Nephron progenitor cell (in vitro differentiated cells): ENCODE results near the gene ATG5.

Source experiments
- DNase-seq: peaks from one replicate; pipeline ENCODE4 v3.0.0; 2021
- H3K27ac Mint-ChIP-seq: 2 replicates; pipeline ENCODE4 v1.8.0; 2021; ENCODE audit warnings: mild to moderate bottlenecking, moderate library complexity, mixed read lengths
- H3K27me3 Mint-ChIP-seq: 2 replicates; pipeline ENCODE4 v1.8.0; 2021; ENCODE audit warnings: mild to moderate bottlenecking, low read depth, mixed read lengths; ENCODE audit not compliant: poor library complexity
- H3K36me3 Mint-ChIP-seq: 2 replicates; pipeline ENCODE4 v1.8.0; 2021; ENCODE audit warnings: low read depth, mixed read lengths
- H3K4me1 Mint-ChIP-seq: 2 replicates; pipeline ENCODE4 v1.8.0; 2021; ENCODE audit warnings: mixed read lengths
- H3K4me3 Mint-ChIP-seq: 2 replicates; pipeline ENCODE4 v1.8.0; 2021; ENCODE audit warnings: mild to moderate bottlenecking, moderate library complexity, mixed read lengths
- H3K9me3 Mint-ChIP-seq: 2 replicates; pipeline ENCODE4 v1.8.0; 2021; ENCODE audit warnings: mild to moderate bottlenecking, moderate library complexity, mixed read lengths
- TF ChIP-seq, protein P1 (sequence below): fragments of 200-600 bp; sonication (generic); IDR thresholded peaks from 2 replicates; pipeline ENCODE4 v1.5.0; 2021; ENCODE audit warnings: antibody characterized with exemption

The ATG5 gene

DNA sequence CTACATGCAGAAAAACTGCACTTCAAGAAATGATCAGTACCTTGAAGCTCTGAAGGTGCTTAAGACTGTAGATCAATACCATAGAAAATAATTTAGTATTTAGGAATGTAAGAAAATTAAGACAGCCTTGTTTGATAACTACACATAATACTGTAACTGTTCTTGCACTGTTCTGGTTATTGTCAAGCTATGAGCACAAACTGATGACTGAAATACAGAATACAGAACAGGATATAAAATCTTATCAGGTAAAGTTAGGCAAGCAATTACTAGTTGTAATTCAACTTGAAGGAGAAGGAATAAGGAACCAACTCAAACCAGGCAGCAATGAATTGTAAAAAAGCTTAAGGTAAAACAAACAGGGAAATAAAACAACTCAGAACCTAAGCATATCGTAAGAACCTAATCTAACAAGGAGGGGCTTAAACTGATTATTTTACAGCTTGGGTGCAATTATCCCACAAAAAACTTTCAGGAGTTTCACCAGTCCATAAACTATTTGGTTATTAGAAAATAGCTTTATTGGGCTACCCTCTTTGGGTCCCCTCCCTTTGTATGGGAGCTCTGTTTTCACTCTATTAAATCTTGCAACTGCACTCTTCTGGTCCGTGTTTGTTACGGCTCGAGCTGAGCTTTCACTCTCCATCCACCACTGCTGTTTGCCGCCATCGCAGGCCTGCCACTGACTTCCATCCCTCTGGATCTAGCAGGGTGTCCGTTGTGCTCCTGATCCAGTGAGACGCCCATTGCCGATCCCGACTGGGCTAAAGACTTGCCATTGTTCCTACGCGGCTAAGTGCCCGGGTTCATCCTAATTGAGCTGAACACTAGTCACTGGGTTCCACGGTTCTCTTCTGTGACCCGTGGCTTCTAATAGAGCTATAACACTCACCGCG lies 97.7 kb downstream of the ATG5 start:
- Mint-ChIP-seq H3K9me3 (peaks cover 33% of the 10 kb centered on the region), H3K4me1 (peaks cover 39% of the 10 kb centered on the region), H3K4me3 (no peak overlapping the region), H3K36me3 (peaks cover 61% of the 10 kb centered on the region), H3K27me3 (peaks cover 5% of the 10 kb centered on the region), H3K27ac (peak overlapping the region; percentile 38)
- DNase-seq, result no peak
- TF ChIP-seq, protein P1, sequence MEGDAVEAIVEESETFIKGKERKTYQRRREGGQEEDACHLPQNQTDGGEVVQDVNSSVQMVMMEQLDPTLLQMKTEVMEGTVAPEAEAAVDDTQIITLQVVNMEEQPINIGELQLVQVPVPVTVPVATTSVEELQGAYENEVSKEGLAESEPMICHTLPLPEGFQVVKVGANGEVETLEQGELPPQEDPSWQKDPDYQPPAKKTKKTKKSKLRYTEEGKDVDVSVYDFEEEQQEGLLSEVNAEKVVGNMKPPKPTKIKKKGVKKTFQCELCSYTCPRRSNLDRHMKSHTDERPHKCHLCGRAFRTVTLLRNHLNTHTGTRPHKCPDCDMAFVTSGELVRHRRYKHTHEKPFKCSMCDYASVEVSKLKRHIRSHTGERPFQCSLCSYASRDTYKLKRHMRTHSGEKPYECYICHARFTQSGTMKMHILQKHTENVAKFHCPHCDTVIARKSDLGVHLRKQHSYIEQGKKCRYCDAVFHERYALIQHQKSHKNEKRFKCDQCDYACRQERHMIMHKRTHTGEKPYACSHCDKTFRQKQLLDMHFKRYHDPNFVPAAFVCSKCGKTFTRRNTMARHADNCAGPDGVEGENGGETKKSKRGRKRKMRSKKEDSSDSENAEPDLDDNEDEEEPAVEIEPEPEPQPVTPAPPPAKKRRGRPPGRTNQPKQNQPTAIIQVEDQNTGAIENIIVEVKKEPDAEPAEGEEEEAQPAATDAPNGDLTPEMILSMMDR, result no peak

DNA sequence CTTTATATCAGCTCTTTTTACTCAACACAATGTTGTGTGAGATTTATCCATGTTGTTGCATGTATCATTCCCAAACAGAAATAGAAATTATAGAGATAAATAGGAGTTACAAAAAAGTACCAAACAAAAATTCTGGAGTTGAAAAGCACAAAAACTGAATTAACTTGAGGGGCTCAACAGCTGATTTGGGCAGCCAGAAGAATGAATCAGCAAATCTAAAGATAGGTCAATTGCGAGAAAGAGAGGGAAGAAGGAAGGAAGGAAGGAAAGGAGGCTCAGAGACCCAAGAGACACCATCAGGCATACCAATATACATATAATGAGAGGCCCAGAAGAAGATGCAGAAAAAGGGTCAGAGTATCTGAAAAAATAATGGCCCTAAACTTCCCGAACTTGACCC lies 98.9 kb downstream of the ATG5 start:
- Mint-ChIP-seq H3K4me1 (peaks cover 39% of the 10 kb centered on the region), H3K27ac (no peak overlapping the region), H3K36me3 (peaks cover 61% of the 10 kb centered on the region), H3K27me3 (peaks cover 5% of the 10 kb centered on the region), H3K9me3 (peaks cover 33% of the 10 kb centered on the region), H3K4me3 (no peak overlapping the region)
- DNase-seq, result no peak
- TF ChIP-seq, protein P1, result no peak

DNA sequence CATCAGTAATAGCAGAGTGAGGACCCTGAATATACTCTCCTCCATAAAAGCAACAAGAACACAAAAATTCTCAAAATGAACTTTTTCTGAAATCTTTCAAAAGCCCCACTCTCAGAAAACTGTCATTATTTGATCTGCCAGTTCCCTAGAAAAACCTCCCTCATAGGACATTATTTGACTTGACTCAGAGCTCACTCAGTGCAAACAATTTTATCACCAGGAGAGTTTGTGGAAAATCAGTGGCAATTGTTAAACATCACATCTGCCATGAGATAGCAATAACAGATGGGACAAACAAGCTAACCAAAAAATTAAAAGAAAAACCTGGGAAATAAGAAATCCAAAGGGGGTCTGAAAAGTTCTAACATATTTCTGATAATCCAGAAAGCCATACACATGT lies 100.0 kb downstream of the ATG5 start:
- peaks cover 28% of the 10 kb centered on the region for H3K4me1 Mint-ChIP-seq
- TF ChIP-seq, protein P1, result no peak
- peaks cover 51% of the 10 kb centered on the region for H3K36me3 Mint-ChIP-seq
- no peak for DNase-seq
- H3K27ac Mint-ChIP-seq, result no peak overlapping the region
- H3K27me3 Mint-ChIP-seq, result peaks cover 5% of the 10 kb centered on the region
- peaks cover 33% of the 10 kb centered on the region for H3K9me3 Mint-ChIP-seq
- no peak overlapping the region for H3K4me3 Mint-ChIP-seq

DNA sequence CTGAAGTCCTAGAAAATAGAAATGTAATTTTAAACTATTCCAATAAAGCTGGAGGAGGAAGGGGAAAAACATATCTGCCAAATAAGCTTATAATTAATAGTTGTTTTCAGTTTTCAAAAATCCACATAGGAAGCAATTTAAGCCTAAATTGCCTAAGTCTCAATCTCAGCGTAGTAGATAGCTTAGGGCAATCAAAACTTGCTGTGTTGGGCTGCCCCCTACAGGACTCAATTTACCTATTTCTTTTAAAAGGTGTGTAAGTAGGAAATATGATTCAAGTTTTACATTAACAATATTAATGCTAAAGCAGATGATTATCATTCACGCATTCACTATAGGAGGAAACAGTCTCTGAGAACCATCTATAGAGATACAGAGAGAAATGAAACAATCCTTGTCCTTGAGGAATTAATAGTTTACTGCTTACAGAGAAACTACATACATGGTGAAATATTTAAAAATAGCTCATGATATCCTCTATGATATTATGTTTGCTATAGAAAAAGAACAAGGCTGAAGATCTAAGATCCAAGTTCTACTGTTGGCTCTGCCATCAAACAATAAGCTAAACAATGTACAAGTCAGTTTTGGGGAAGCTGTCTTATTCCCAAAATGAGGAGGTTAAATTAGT lies 102.1 kb downstream of the ATG5 start:
- no peaks in the 10 kb centered on the region for H3K27me3 Mint-ChIP-seq
- TF ChIP-seq, protein P1, result peak; percentile 70
- peaks cover 20% of the 10 kb centered on the region for H3K4me1 Mint-ChIP-seq
- no peak overlapping the region for H3K27ac Mint-ChIP-seq
- no peak overlapping the region for H3K4me3 Mint-ChIP-seq
- DNase-seq, result peak; percentile 61
- H3K36me3 Mint-ChIP-seq, result peaks cover 36% of the 10 kb centered on the region
- H3K9me3 Mint-ChIP-seq, result peaks cover 26% of the 10 kb centered on the region

DNA sequence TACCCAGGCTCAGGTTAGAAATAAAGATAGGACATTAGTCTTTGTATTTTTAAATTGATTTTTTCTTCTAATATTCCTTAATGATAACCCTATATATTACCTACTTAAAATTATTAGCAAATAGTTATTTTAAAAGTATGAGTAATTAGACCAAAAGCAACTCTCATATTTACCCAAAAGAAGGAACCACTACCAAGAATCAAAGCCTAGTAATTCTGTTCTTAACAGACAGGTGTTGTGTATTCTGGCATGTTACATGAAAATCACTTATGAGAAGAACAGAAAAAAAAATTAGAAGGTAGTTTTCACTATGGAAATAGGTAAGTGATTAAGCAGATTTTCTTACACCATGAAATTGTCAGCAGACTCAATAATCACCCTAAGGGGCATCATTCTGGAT lies 105.1 kb downstream of the ATG5 start:
- no peaks in the 10 kb centered on the region for H3K9me3 Mint-ChIP-seq
- no peak overlapping the region for H3K4me3 Mint-ChIP-seq
- peaks cover 27% of the 10 kb centered on the region for H3K4me1 Mint-ChIP-seq
- DNase-seq, result no peak
- peaks cover 7% of the 10 kb centered on the region for H3K36me3 Mint-ChIP-seq
- no peaks in the 10 kb centered on the region for H3K27me3 Mint-ChIP-seq
- TF ChIP-seq, protein P1, result no peak
- H3K27ac Mint-ChIP-seq, result no peak overlapping the region
